ENCODE measurements around the gene DNAJB8.

Gene DNAJB8

GRCh38 chr3:128429275-128429674 is 37.4 kb downstream of the DNAJB8 start:
- H3K4me3 ChIP-seq (ENCODE audit: low read depth, low read length): no peak overlapping the region
- DNase-seq (ENCODE audit: low read depth): no peak
- no peak for TF ChIP-seq CTCF (IDR thresholded peaks at IDR 0.05; ENCODE audit: low read depth, low read length, missing control alignments)

- DNase-seq (ENCODE audit: low read depth): no peak
- no peak for TF ChIP-seq CTCF (IDR thresholded peaks at IDR 0.05; ENCODE audit: low read depth, low read length, missing control alignments)
- no peak overlapping the region for H3K4me3 ChIP-seq (ENCODE audit: low read depth, low read length)
Measured at GRCh38 chr3:128427872-128428822, 38.5 kb downstream of the DNAJB8 start.

- H3K4me3 ChIP-seq (ENCODE audit: low read depth, low read length): no peak overlapping the region
- no peak for DNase-seq (ENCODE audit: low read depth)
- TF ChIP-seq CTCF (IDR thresholded peaks at IDR 0.05; ENCODE audit: low read depth, low read length, missing control alignments): no peak
Measured at GRCh38 chr3:128427175-128427857, 39.4 kb downstream of the DNAJB8 start.

GRCh38 chr3:128426128-128426921 is 40.4 kb downstream of the DNAJB8 start:
- no peak for DNase-seq (ENCODE audit: low read depth)

GRCh38 chr3:128425846-128426127 is 40.9 kb downstream of the DNAJB8 start:
- no peak overlapping the region for H3K4me3 ChIP-seq (ENCODE audit: low read depth, low read length)
- no peak for DNase-seq (ENCODE audit: low read depth)
- no peak for TF ChIP-seq CTCF (IDR thresholded peaks at IDR 0.05; ENCODE audit: low read depth, low read length, missing control alignments)

More at GRCh38 chr3:128426128-128426921, 40.4 kb downstream of the DNAJB8 start:
- H3K4me3 ChIP-seq (ENCODE audit: low read depth, low read length): no peak overlapping the region
- TF ChIP-seq CTCF (IDR thresholded peaks at IDR 0.05; ENCODE audit: low read depth, low read length, missing control alignments): peak; percentile 82

GRCh38 chr3:128425142-128425845 is 41.4 kb downstream of the DNAJB8 start:
- no peak for DNase-seq (ENCODE audit: low read depth)
- TF ChIP-seq CTCF (IDR thresholded peaks at IDR 0.05; ENCODE audit: low read depth, low read length, missing control alignments): no peak
- no peak overlapping the region for H3K4me3 ChIP-seq (ENCODE audit: low read depth, low read length)
